ENCODE data around the gene USP4.

DNA sequence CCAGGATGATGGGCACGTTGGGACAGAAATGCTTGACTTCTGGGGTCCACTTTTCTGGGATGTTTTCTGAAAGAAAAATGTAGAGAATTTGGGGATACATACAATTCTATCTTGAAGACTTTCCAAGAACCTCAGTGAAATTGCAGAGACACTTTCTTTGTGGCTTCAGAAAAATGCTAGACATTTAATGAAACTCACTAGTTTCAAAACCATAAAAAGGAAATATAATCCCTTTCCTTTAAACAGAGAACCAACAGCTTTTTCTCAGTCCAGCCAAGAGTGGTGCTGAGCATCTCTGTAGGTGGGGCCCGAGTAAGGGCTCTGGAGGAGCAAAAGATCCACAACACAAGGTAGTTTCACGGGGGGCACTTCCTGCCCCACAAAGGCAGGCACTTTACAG lies 22.7 kb upstream of the USP4 start:
- TF ChIP-seq POLR2AphosphoS5 (IDR thresholded peaks at IDR 0.05; ENCODE audit: borderline replicate concordance, low read depth, low read length) (no peak), EZH2 (IDR thresholded peaks at IDR 0.05) (no peak), FOXP2 (optimal IDR thresholded peaks at IDR 0.05; ENCODE audit: control extremely low read depth, extremely low read length, insufficient read depth) (no peak)

Data from SK-N-MC (cell line).